Neural cell (in vitro differentiated cells): Measurements from ENCODE around the gene KCNAB1. TPM values are rescaled to one million over a fixed set of nuclear protein-coding genes. Genes with fewer than 3 reads are reported as not detected.

Experiments
- H2AFZ ChIP-seq: fragments of 200-600, 300-800 bp; sonication (generic), shearing (Covaris generic); 2 replicates; pipeline ENCODE4 v1.6.0; 2014; ENCODE audit warnings: low read depth, mild to moderate bottlenecking, antibody characterized with exemption, low read length, moderate library complexity
- H3F3A ChIP-seq: fragments of 200-600 bp; shearing (Covaris generic); 2 replicates; pipeline ENCODE4 v1.6.1; 2016; ENCODE audit warnings: mild to moderate bottlenecking, moderate library complexity, mixed read lengths, antibody characterized with exemption, low read length; ENCODE audit not compliant: insufficient read depth, poor library complexity, severe bottlenecking
- H3K27ac ChIP-seq: fragments of 200-600, 300-800 bp; sonication (generic), shearing (Covaris generic); 2 replicates; pipeline ENCODE4 v1.5.1; 2014; ENCODE audit warnings: mild to moderate bottlenecking, low read length, moderate library complexity
- H3K27me3 ChIP-seq: fragments of 300-800, 200-600 bp; sonication (generic), shearing (Covaris generic); 2 replicates; pipeline ENCODE4 v1.6.0; 2014; ENCODE audit warnings: mild to moderate bottlenecking, low read depth, low read length, moderate library complexity; ENCODE audit not compliant: insufficient read depth
- H3K36me3 ChIP-seq: fragments of 300-800, 200-600 bp; sonication (generic), shearing (Covaris generic); 2 replicates; pipeline ENCODE4 v1.5.1; 2014; ENCODE audit warnings: mild to moderate bottlenecking, antibody characterized with exemption, low read length, moderate library complexity; ENCODE audit not compliant: insufficient read depth
- H3K4me2 ChIP-seq: fragments of 300-800, 200-600 bp; sonication (generic), shearing (Covaris generic); 2 replicates; pipeline ENCODE4 v1.6.0; 2014; ENCODE audit warnings: mild to moderate bottlenecking, low read length
- H3K4me3 ChIP-seq: fragments of 300-800, 200-600 bp; sonication (generic), shearing (Covaris generic); 2 replicates; pipeline ENCODE4 v1.5.1; 2014; ENCODE audit warnings: mild to moderate bottlenecking, low read length, moderate library complexity
- H3K79me2 ChIP-seq: fragments of 200-600 bp; shearing (Covaris generic); replicated peaks from 2 replicates; pipeline ENCODE4 v1.6.0; 2014; ENCODE audit warnings: mild to moderate bottlenecking, low read length, moderate library complexity; ENCODE audit not compliant: insufficient read depth
- H3K9ac ChIP-seq: fragments of 300-800, 200-600 bp; sonication (generic), shearing (Covaris generic); 2 replicates; pipeline ENCODE4 v1.6.1; 2016; ENCODE audit warnings: mild to moderate bottlenecking, low read length, mixed read lengths
- H3K9me2 ChIP-seq: fragments of 200-600 bp; shearing (Covaris generic); 2 replicates; pipeline ENCODE4 v1.6.1; 2016; ENCODE audit warnings: mild to moderate bottlenecking, low read length, mixed read lengths; ENCODE audit not compliant: insufficient read depth
- H3K9me3 ChIP-seq: fragments of 200-600, 300-800 bp; sonication (generic), shearing (Covaris generic); 2 replicates; pipeline ENCODE4 v1.6.1; 2016; ENCODE audit warnings: mild to moderate bottlenecking, mixed run types, low read length, moderate library complexity, mixed read lengths
- H4K20me1 ChIP-seq: fragments of 200-600 bp; shearing (Covaris generic); 2 replicates; pipeline ENCODE4 v1.6.1; 2016; ENCODE audit warnings: mild to moderate bottlenecking, mixed run types; ENCODE audit not compliant: insufficient read depth
- CTCF ChIP-seq: fragments of 450-650 bp; IDR thresholded peaks from 2 replicates; pipeline ENCODE4 v1.5.1; 2014; ENCODE audit warnings: antibody characterized with exemption, mild to moderate bottlenecking, moderate library complexity; ENCODE audit not compliant: poor library complexity, severe bottlenecking
- EP300 ChIP-seq: fragments of 450-650 bp; conservative IDR thresholded peaks from 2 replicates; pipeline ENCODE4 v1.6.1; 2014; ENCODE audit warnings: antibody characterized with exemption, mild to moderate bottlenecking, moderate library complexity; ENCODE audit not compliant: poor library complexity, severe bottlenecking
- EZH2 ChIP-seq: fragments of 200-600, 300-800 bp; shearing (Covaris generic), sonication (generic); IDR thresholded peaks from 2 replicates; pipeline ENCODE4 v1.6.1; 2014; ENCODE audit warnings: antibody characterized with exemption, low read length, borderline replicate concordance, mild to moderate bottlenecking; ENCODE audit not compliant: insufficient read depth, poor library complexity, severe bottlenecking
- MXI1 ChIP-seq: fragments of 450-650 bp; conservative IDR thresholded peaks from 2 replicates; pipeline ENCODE4 v1.6.1; 2014; ENCODE audit warnings: antibody characterized with exemption, mild to moderate bottlenecking; ENCODE audit not compliant: poor library complexity, severe bottlenecking
- POLR2AphosphoS5 ChIP-seq: IDR thresholded peaks from 2 replicates; pipeline ENCODE4 v1.6.1; 2012
- RAD21 ChIP-seq: fragments of 450-650 bp; conservative IDR thresholded peaks from 2 replicates; pipeline ENCODE4 v1.6.1; 2014; ENCODE audit warnings: antibody characterized with exemption, mild to moderate bottlenecking, moderate library complexity
- REST ChIP-seq: IDR thresholded peaks from 2 replicates; pipeline ENCODE4 v1.6.1; 2012; ENCODE audit warnings: borderline replicate concordance
- SMC3 ChIP-seq: fragments of 450-650 bp; conservative IDR thresholded peaks from 2 replicates; pipeline ENCODE4 v1.6.1; 2014; ENCODE audit warnings: antibody characterized with exemption, mild to moderate bottlenecking, moderate library complexity; ENCODE audit not compliant: poor library complexity
- TAF1 ChIP-seq: IDR thresholded peaks from 2 replicates; pipeline ENCODE4 v1.6.1; 2012; ENCODE audit warnings: low read depth
- polyA plus RNA-seq: library from polyadenylated mRNA; depleted of rRNA; stranded (reverse); fragments of >200 nt; gene quantifications from 2 replicates; pipeline ENCODE4 v1.2.3, GENCODE V29; 2014

The KCNAB1 gene
- polyA plus RNA-seq, 1 donor from 2014 or later: 14.9 TPM

- H3K4me2 ChIP-seq: no peak overlapping the region
- H3K27me3 ChIP-seq: no peaks in the 10 kb centered on the region
- H3K9me3 ChIP-seq: no peaks in the 10 kb centered on the region
- H3K36me3 ChIP-seq: no peaks in the 10 kb centered on the region
- no peak overlapping the region for H3K9ac ChIP-seq
- no peaks in the 10 kb centered on the region for H3K79me2 ChIP-seq
- no peaks in the 10 kb centered on the region for H4K20me1 ChIP-seq
- TF ChIP-seq EP300 (no peak), MXI1 (no peak)
- H3K27ac ChIP-seq: no peak overlapping the region
- H3F3A ChIP-seq: no peaks in the 10 kb centered on the region
- H3K9me2 ChIP-seq: no peaks in the 10 kb centered on the region
- H2AFZ ChIP-seq: no peak overlapping the region
- no peak overlapping the region for H3K4me3 ChIP-seq
Observed at GRCh38 chr3:156533205-156533604, 412.8 kb downstream of the KCNAB1 start.

- no peaks in the 10 kb centered on the region for H4K20me1 ChIP-seq
- H3K4me2 ChIP-seq: no peak overlapping the region
- no peaks in the 10 kb centered on the region for H3K79me2 ChIP-seq
- H3K27ac ChIP-seq: no peak overlapping the region
- no peaks in the 10 kb centered on the region for H3F3A ChIP-seq
- H3K27me3 ChIP-seq: no peaks in the 10 kb centered on the region
- no peaks in the 10 kb centered on the region for H3K9me3 ChIP-seq
- TF ChIP-seq EP300: no peak
- no peak for TF ChIP-seq RAD21
- TF ChIP-seq REST: no peak
- TF ChIP-seq POLR2AphosphoS5: no peak
- TF ChIP-seq MXI1: no peak
- TF ChIP-seq CTCF: no peak
- no peak for TF ChIP-seq SMC3
- no peak for TF ChIP-seq TAF1
- TF ChIP-seq EZH2: no peak
- no peak overlapping the region for H3K9ac ChIP-seq
- H3K9me2 ChIP-seq: no peaks in the 10 kb centered on the region
- no peak overlapping the region for H3K4me3 ChIP-seq
- no peaks in the 10 kb centered on the region for H3K36me3 ChIP-seq
- no peak overlapping the region for H2AFZ ChIP-seq
Observed at GRCh38 chr3:156535162-156535627, 414.8 kb downstream of the KCNAB1 start.

GRCh38 chr3:156535798-156536197 lies 415.4 kb downstream of the KCNAB1 start:
- Histone ChIP-seq H3K9ac (no peak overlapping the region), H3K36me3 (no peaks in the 10 kb centered on the region), H3K9me3 (no peaks in the 10 kb centered on the region), H3K4me2 (no peak overlapping the region), H3K27me3 (no peaks in the 10 kb centered on the region), H3K27ac (no peak overlapping the region), H3F3A (no peaks in the 10 kb centered on the region), H3K4me3 (no peak overlapping the region), H3K79me2 (no peaks in the 10 kb centered on the region), H4K20me1 (no peaks in the 10 kb centered on the region), H2AFZ (no peak overlapping the region), H3K9me2 (no peaks in the 10 kb centered on the region)
- TF ChIP-seq POLR2AphosphoS5: no peak
- no peak for TF ChIP-seq EZH2
- no peak for TF ChIP-seq TAF1
- TF ChIP-seq SMC3: no peak
- no peak for TF ChIP-seq RAD21
- TF ChIP-seq EP300: no peak
